ENCODE results near the gene VPS33B.

- TF ChIP-seq CTCF (IDR thresholded peaks at IDR 0.05) (no peak), POLR2A (IDR thresholded peaks at IDR 0.05) (no peak)
Measured at GRCh38 chr15:90954712-90955623, 67.4 kb downstream of the VPS33B start, which contains the start of gene RCCD1.

Measured in testis (tissue), 2 donors.